Suprapubic skin (tissue), 4 donors: ENCODE results near the gene ASRGL1. TPM values are rescaled to one million over a fixed set of nuclear protein-coding genes. Genes with fewer than 3 reads are reported as not detected.
"Not testable (repeated sequence)": the region's sequence is repeated elsewhere in the genome, so short reads cannot be mapped to it uniquely, and the experiment has no call there.

ENCODE experiments used
- DNase-seq, 2 donors: peaks; one replicate each; pipeline ENCODE4 v3.0.0-alpha.2; 2019; ENCODE audit warnings: low spot score in 2 of 2
- H3K27ac ChIP-seq: fragments of 200-600 bp; sonication (generic); one replicate; pipeline ENCODE4 v1.5.1; 2019
- H3K27me3 ChIP-seq: fragments of 200-600 bp; sonication (generic); one replicate; pipeline ENCODE4 v1.5.1; 2019
- H3K36me3 ChIP-seq: fragments of 200-600 bp; sonication (generic); one replicate; pipeline ENCODE4 v1.5.1; 2019
- H3K4me1 ChIP-seq: fragments of 200-600 bp; sonication (generic); one replicate; pipeline ENCODE4 v1.5.1; 2019
- H3K4me3 ChIP-seq: fragments of 200-600 bp; sonication (generic); one replicate; pipeline ENCODE4 v1.5.1; 2019; ENCODE audit warnings: mild to moderate bottlenecking
- H3K9me3 ChIP-seq: fragments of 200-600 bp; sonication (generic); one replicate; pipeline ENCODE4 v1.5.1; 2019
- EP300 ChIP-seq: sonication (generic); formaldehyde crosslinking; IDR thresholded peaks from one replicate; pipeline ENCODE4 v1.6.1; 2017; ENCODE audit warnings: antibody characterized with exemption
- POLR2A ChIP-seq, 2 donors: fragments of 450-650 bp; IDR thresholded peaks; one replicate each; pipeline ENCODE4 v1.6.1; 2017; ENCODE audit warnings: antibody characterized with exemption in 2 of 2, mild to moderate bottlenecking in 2 of 2, moderate library complexity in 2 of 2
- POLR2AphosphoS5 ChIP-seq, 3 donors: sonication (generic); formaldehyde crosslinking; IDR thresholded peaks; one replicate each; pipeline ENCODE4 v1.6.1; 2017; ENCODE audit warnings: antibody characterized with exemption in 3 of 3
- WGBS: methylation state at CpG from one replicate; pipeline ENCODE4 v1.1.5; 2018; 5-methylcytosine and 5-hydroxymethylcytosine counted together
- total RNA-seq, 4 donors: library from RNA; depleted of rRNA; stranded (reverse); fragments of >200 nt; gene quantifications; one replicate each; pipeline ENCODE4 v1.1.0, GENCODE V29; 2016
- TF ChIP-seq, protein P1 (sequence below), 2 donors: fragments of 200-600 bp in 1 of 2; fragments of 450-650 bp in 1 of 2; sonication (generic) in 1 of 2; IDR thresholded peaks; one replicate each; pipeline ENCODE4 v1.5.1; 2016 to 2019; ENCODE audit warnings: antibody characterized with exemption in 2 of 2, mild to moderate bottlenecking in 1 of 2, moderate library complexity in 1 of 2

The ASRGL1 gene
- total RNA-seq, 4 donors from 2014 or later: 2.5 to 10.5 (median 5.2) TPM

DNA sequence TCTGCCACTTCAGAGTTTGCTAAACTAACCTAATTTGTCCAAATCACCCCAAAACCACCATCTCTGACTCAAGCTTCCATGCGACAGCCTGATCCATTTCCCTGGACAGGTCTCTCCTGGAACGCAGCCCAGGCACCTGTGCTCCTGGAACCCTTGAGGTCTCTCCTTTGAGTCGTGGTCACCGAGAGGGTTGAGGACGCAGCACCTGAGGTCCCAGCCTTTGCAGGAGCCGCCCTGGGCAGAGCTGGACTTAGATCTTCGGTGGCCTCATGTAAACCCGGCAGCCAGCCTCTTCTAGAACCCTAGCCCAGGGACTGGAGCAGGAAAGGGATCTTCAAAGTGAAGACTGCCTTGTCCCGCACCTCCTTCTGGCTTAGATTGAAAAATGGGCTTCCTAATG is 37.6 kb downstream of the ASRGL1 start:
- Histone ChIP-seq H3K27ac (no peak overlapping the region), H3K4me3 (no peak overlapping the region), H3K9me3 (no peaks in the 10 kb centered on the region), H3K36me3 (no peaks in the 10 kb centered on the region), H3K4me1 (no peaks in the 10 kb centered on the region), H3K27me3 (no peaks in the 10 kb centered on the region)
- TF ChIP-seq, protein P1, sequence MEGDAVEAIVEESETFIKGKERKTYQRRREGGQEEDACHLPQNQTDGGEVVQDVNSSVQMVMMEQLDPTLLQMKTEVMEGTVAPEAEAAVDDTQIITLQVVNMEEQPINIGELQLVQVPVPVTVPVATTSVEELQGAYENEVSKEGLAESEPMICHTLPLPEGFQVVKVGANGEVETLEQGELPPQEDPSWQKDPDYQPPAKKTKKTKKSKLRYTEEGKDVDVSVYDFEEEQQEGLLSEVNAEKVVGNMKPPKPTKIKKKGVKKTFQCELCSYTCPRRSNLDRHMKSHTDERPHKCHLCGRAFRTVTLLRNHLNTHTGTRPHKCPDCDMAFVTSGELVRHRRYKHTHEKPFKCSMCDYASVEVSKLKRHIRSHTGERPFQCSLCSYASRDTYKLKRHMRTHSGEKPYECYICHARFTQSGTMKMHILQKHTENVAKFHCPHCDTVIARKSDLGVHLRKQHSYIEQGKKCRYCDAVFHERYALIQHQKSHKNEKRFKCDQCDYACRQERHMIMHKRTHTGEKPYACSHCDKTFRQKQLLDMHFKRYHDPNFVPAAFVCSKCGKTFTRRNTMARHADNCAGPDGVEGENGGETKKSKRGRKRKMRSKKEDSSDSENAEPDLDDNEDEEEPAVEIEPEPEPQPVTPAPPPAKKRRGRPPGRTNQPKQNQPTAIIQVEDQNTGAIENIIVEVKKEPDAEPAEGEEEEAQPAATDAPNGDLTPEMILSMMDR (IDR thresholded peaks at IDR 0.05): no peak
- no peak for TF ChIP-seq POLR2A (IDR thresholded peaks at IDR 0.05)
- TF ChIP-seq EP300: no peak
- TF ChIP-seq POLR2AphosphoS5 (IDR thresholded peaks at IDR 0.05): no peak
- whole genome bisulfite sequencing: 86% methylated on average over 6 of the region's 9 CpGs
- no peak for DNase-seq

DNA sequence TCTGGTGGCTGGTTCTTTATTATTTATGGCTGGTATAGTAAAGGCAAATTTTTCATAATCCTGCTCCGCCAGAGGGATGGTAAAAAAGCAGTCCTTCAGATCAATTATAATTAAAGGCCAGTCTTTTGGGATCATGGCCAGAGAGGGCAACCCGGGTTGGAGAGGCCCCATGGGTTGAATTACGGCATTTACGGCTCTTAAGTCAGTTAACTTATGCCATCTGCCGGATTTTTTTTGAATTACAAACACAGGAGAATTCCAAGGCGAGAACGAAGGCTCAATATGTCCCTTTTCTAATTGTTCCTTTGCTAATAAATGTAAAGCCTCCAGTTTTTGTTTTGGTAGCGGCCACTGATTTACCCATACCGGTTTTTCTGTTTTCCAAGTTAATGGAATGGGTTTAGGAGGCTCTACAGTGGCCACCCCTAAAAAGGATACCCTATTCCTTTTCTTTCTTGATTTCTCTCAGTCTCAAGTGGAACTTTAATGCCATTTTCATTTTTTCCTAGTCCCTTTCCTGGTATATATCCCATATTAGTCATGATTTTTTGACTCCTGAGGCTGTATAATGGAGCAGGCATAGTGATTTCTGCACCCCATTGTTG is 41.3 kb downstream of the ASRGL1 start:
- TF ChIP-seq, protein P1 (IDR thresholded peaks at IDR 0.05): peak; percentile 40 to 42
- H3K27ac ChIP-seq, DNase-seq: not testable (repeated sequence)

DNA sequence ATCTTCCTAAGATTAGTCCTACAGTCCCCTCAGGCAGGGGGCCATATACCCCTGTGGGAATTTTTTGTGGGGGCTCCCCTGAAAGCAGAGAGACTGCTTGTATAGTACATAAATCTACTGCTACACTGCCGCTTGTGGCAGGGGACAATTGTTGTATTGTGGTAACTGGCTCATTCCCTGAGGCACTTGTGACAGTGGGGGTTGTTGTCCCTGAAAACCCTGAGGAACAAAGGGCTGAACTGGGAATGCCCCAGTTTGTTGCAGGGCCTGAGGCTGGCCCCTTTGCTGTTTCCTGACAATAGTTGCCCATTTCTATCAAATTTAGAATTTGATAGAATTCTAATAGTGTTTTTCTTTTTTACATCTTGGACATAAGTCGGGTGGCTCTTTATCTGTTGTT is 42.3 kb downstream of the ASRGL1 start:
- H3K4me3 ChIP-seq, H3K27ac ChIP-seq, H3K9me3 ChIP-seq, H3K27me3 ChIP-seq, DNase-seq, H3K4me1 ChIP-seq, H3K36me3 ChIP-seq: not testable (repeated sequence)
- 28% methylated on average over 2 of the region's 2 CpGs for WGBS

More for the DNA sequence above, 41.3 kb downstream of the ASRGL1 start:
- not testable (repeated sequence) for H3K4me1 ChIP-seq, H3K4me3 ChIP-seq, H3K9me3 ChIP-seq, H3K27me3 ChIP-seq, H3K36me3 ChIP-seq
- WGBS: 3% methylated on average over 9 of the region's 9 CpGs

DNA sequence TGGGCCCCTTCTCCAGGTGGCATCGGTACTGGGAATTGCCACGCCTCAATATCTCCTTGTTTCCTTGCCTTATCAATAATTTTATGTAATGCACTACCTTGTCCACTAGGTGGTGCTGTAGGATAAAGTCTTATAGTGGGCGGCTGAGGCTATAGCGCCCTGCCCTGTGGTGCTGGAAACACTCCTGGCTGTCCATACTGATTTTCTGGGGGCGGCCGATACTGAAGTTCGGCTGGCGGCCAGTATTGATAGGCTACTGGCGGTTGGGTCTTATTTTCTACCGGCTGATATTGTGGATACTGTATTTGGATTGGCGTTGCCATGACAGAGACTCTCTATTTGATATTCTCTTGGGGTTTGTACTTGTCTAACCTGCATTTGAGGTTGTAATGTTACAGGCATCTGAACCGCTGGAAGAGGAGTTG is 43.6 kb downstream of the ASRGL1 start:
- H3K4me1 ChIP-seq, H3K27me3 ChIP-seq, DNase-seq, H3K36me3 ChIP-seq, H3K9me3 ChIP-seq, H3K4me3 ChIP-seq, H3K27ac ChIP-seq: not testable (repeated sequence)
- TF ChIP-seq, protein P1 (IDR thresholded peaks at IDR 0.05): peak; percentile 75 to 77
- 2% methylated on average over 12 of the region's 12 CpGs for WGBS

DNA sequence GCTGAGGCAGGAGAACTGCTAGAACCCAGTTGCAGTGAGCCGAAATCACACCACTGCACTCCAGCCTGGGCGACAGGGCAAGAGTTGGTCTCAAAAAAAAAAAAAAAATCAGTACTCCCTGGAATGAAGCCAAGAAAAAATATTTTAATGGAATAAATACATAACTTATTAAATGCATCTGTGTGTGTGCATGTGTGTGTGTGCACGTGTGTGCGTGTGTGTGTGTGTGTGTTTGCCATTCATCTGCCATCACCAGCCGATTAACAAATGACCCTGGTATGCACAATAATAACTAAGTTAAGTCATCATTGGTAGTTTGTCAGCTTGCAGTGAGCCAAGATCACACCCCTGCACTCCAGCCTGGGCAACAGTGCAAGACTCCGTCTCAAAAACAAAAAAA is 46.6 kb downstream of the ASRGL1 start:
- H3K9me3 ChIP-seq: no peaks in the 10 kb centered on the region
- H3K27ac ChIP-seq: no peak overlapping the region
- peaks cover 8% of the 10 kb centered on the region for H3K4me1 ChIP-seq
- 51% methylated on average over 6 of the region's 6 CpGs for WGBS
- TF ChIP-seq POLR2A (IDR thresholded peaks at IDR 0.05) (no peak), EP300 (no peak), POLR2AphosphoS5 (IDR thresholded peaks at IDR 0.05) (no peak)
- TF ChIP-seq, protein P1 (IDR thresholded peaks at IDR 0.05): no peak
- DNase-seq: no peak
- H3K4me3 ChIP-seq: no peak overlapping the region
- no peaks in the 10 kb centered on the region for H3K27me3 ChIP-seq
- no peaks in the 10 kb centered on the region for H3K36me3 ChIP-seq

DNA sequence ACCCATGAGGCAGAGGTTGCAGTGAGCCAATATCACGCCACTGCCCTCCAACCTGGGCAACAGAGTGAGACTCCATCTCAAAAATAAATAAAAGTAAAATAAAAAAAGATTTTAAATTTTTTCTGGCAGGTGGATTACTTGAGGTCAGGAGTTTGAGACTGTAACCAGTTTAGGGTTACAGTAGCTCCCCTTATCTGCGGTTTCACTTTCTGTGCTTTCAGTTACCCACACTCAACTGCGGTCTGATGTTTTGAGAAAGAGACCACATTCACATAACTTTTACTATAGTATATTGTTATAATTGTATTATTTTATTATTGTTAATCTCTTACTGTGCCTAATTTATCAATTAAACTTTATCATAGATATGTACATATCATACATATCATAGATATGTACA is 48.8 kb downstream of the ASRGL1 start:
- not testable (repeated sequence) for H3K4me1 ChIP-seq, DNase-seq, H3K9me3 ChIP-seq, H3K27ac ChIP-seq, H3K27me3 ChIP-seq, H3K4me3 ChIP-seq, H3K36me3 ChIP-seq
- WGBS: 91% methylated on average over 3 of the region's 3 CpGs
